ENCODE measurements around the gene TRIM71. TPM values are rescaled to one million over a fixed set of nuclear protein-coding genes. Genes with fewer than 3 reads are reported as not detected.

TRIM71 gene
- total and polyA plus RNA-seq, 8 donors: under 0.01 to 2.8 (median 0.12) TPM; not detected in 3

DNA sequence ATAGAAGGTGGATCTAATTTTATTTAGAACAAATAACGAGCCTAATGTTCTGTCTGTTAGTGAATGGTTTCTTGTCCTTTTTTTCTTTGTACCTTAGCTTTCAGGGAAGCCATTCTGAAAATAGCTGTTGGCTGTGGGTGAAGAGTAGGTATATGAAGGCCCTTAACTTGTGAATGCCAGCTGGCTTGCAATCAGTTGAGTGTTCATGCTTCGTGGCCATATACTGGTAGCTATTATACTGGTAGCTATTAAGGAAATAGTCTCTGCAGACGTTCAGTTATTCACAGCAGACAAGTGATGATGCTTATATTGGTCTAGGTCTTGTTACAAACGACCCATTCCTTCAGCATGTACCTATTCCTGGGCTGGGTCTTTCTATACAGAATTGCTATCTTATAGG is 18.8 kb downstream of the TRIM71 start:
- TF ChIP-seq EP300 (IDR thresholded peaks at IDR 0.05) (no peak), CTCF (IDR thresholded peaks at IDR 0.05) (no peak), POLR2AphosphoS5 (IDR thresholded peaks at IDR 0.05) (no peak), POLR2A (IDR thresholded peaks at IDR 0.05) (no peak)
- no peaks in the 10 kb centered on the region for H3K36me3 ChIP-seq
- H3K27me3 ChIP-seq: no peaks in the 10 kb centered on the region
- 53 to 60% (median 58%) methylated on average over 4 of the region's 4 CpGs for WGBS, 5 donors
- H3K27ac ChIP-seq: no peak overlapping the region
- no peak overlapping the region for H3K4me3 ChIP-seq
- H3K9me3 ChIP-seq: no peaks in the 10 kb centered on the region
- intact Hi-C loops (cut with DNase I; ENCODE audit: low total_unique reads): no loop called here
- peaks cover 0 to 13% (median 4%) of the 10 kb centered on the region in 4 donors for H3K4me1 ChIP-seq
- DNase-seq: no peak

- WGBS, 5 donors: 85 to 96% (median 90%) methylated on average over 11 of the region's 11 CpGs
- H3K27ac ChIP-seq: no peak overlapping the region
- no peaks in the 10 kb centered on the region for H3K9me3 ChIP-seq
- H3K4me3 ChIP-seq: no peak overlapping the region
- intact Hi-C loops (cut with DNase I; ENCODE audit: low total_unique reads): no loop called here
- peaks cover 0 to 20% (median 4%) of the 10 kb centered on the region in 4 donors for H3K4me1 ChIP-seq
- no peak for TF ChIP-seq CTCF (IDR thresholded peaks at IDR 0.05)
- TF ChIP-seq POLR2A (IDR thresholded peaks at IDR 0.05): no peak
- no peak for TF ChIP-seq POLR2AphosphoS5 (IDR thresholded peaks at IDR 0.05)
- TF ChIP-seq EP300 (IDR thresholded peaks at IDR 0.05): no peak
- no peaks in the 10 kb centered on the region for H3K27me3 ChIP-seq
- H3K36me3 ChIP-seq: no peaks in the 10 kb centered on the region
- DNase-seq: no peak
Measured at GRCh38 chr3:32837366-32837765, 19.6 kb downstream of the TRIM71 start.

DNA sequence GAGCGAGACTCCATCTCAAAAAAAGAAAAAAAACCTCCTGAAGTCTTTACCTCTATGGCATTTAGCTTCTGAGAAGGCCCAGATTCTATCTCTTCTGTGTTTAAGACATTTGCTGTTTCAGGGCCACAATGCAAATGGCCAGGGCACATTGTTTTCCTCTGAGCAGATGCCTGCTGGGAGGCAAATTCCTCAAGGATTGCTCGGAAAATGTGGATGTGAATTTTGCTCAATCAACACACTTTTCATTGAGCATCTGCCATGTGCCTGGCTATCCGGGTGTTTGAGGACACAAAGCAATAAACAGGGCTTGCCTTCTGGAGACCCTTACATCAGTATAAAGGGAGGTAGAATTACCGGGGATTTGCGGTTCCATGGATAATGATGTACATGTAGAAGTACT is 20.0 kb downstream of the TRIM71 start:
- no peak for DNase-seq
- TF ChIP-seq POLR2AphosphoS5 (IDR thresholded peaks at IDR 0.05) (no peak), EP300 (IDR thresholded peaks at IDR 0.05) (no peak)
- 88 to 95% (median 93%) methylated on average over 5 of the region's 5 CpGs for WGBS, 5 donors
- no peak overlapping the region for H3K4me3 ChIP-seq
- H3K9me3 ChIP-seq: no peaks in the 10 kb centered on the region
- intact Hi-C loops (cut with DNase I; ENCODE audit: low total_unique reads): no loop called here
- H3K27me3 ChIP-seq: no peaks in the 10 kb centered on the region
- H3K36me3 ChIP-seq: no peaks in the 10 kb centered on the region
- peaks cover 0 to 24% (median 4%) of the 10 kb centered on the region in 4 donors for H3K4me1 ChIP-seq
- no peak overlapping the region for H3K27ac ChIP-seq

- H3K4me3 ChIP-seq: no peak overlapping the region
- 27 to 45% (median 37%) methylated on average over 4 of the region's 4 CpGs for WGBS, 5 donors
- peak overlapping the region in 2 of 5 donors; percentile 21 to 24 for H3K27ac ChIP-seq
- no peaks in the 10 kb centered on the region for H3K36me3 ChIP-seq
- no peaks in the 10 kb centered on the region for H3K9me3 ChIP-seq
- no peaks in the 10 kb centered on the region for H3K27me3 ChIP-seq
- intact Hi-C loops (cut with DNase I; ENCODE audit: low total_unique reads): no loop called here
- H3K4me1 ChIP-seq: peaks cover 0 to 28% (median 4%) of the 10 kb centered on the region in 4 donors
- DNase-seq: no peak
- no peak for TF ChIP-seq CTCF (IDR thresholded peaks at IDR 0.05)
- no peak for TF ChIP-seq EP300 (IDR thresholded peaks at IDR 0.05)
Measured at GRCh38 chr3:32839714-32840085, 21.9 kb downstream of the TRIM71 start.

- intact Hi-C loops (cut with DNase I; ENCODE audit: low total_unique reads): no loop called here
- Histone ChIP-seq H3K4me3 (no peak overlapping the region), H3K4me1 (peaks cover 0 to 28% (median 4%) of the 10 kb centered on the region in 4 donors), H3K27ac (peak overlapping the region in 1 of 5 donors; percentile 21), H3K27me3 (no peaks in the 10 kb centered on the region), H3K36me3 (no peaks in the 10 kb centered on the region), H3K9me3 (no peaks in the 10 kb centered on the region)
- 30 to 52% (median 50%) methylated on average over 4 to 5 of the region's 5 CpGs for WGBS, 5 donors
- DNase-seq: no peak
- TF ChIP-seq CTCF (IDR thresholded peaks at IDR 0.05) (no peak), POLR2AphosphoS5 (IDR thresholded peaks at IDR 0.05) (no peak), POLR2A (IDR thresholded peaks at IDR 0.05) (no peak), EP300 (IDR thresholded peaks at IDR 0.05) (no peak)
Measured at GRCh38 chr3:32840086-32840841, 22.5 kb downstream of the TRIM71 start.
